Spinal cord (tissue), 10 donors: ENCODE data around the gene PGAP6. TPM values are rescaled to one million over a fixed set of nuclear protein-coding genes. Genes with fewer than 3 reads are reported as not detected.

Experiments
- DNase-seq, 6 donors: peaks; one replicate each; pipeline versions ENCODE4 v3.0.0 to v3.0.0-alpha.2; 2013 to 2015; ENCODE audit warnings: low spot score in 6 of 6, low read depth in 4 of 6
- H3K27ac ChIP-seq: one replicate; pipeline ENCODE4 v1.5.1; 2013; ENCODE audit warnings: low read depth, low read length, control low read depth
- H3K27me3 ChIP-seq: one replicate; pipeline ENCODE4 v1.6.1; 2013; ENCODE audit warnings: low read length; ENCODE audit not compliant: control insufficient read depth, insufficient read depth
- H3K36me3 ChIP-seq: one replicate; pipeline ENCODE4 v1.6.1; 2013; ENCODE audit warnings: low read length; ENCODE audit not compliant: control insufficient read depth, insufficient read depth
- H3K4me1 ChIP-seq: one replicate; pipeline ENCODE4 v1.6.1; 2013; ENCODE audit warnings: low read length; ENCODE audit not compliant: control insufficient read depth, insufficient read depth
- H3K4me3 ChIP-seq: one replicate; pipeline ENCODE4 v1.5.1; 2013; ENCODE audit warnings: low read depth, low read length, control low read depth
- H3K9me3 ChIP-seq: one replicate; pipeline ENCODE4 v1.6.1; 2013; ENCODE audit warnings: low read length; ENCODE audit not compliant: control insufficient read depth, insufficient read depth
- whole genome bisulfite sequencing: methylation state at CpG from one replicate; pipeline ENCODE4 v1.1.5; 2013; ENCODE audit warnings: missing lambda C conversion rate; ENCODE audit not compliant: insufficient coverage; 5-methylcytosine and 5-hydroxymethylcytosine counted together
- polyA plus RNA-seq, 2 donors: library from polyadenylated mRNA; unstranded; fragments of 120-200 nt; gene quantifications; one replicate each; pipeline ENCODE4 v1.2.1, GENCODE V29; 2013; ENCODE audit not compliant: insufficient read length in 2 of 2
- total RNA-seq, 2 donors: library from RNA; depleted of rRNA in 1 of 2; stranded (reverse); fragments of 120-200 nt in 1 of 2; fragments of >200 nt in 1 of 2; gene quantifications; one replicate each; pipeline versions ENCODE4 v1.2.3 to v1.2.4, GENCODE V29; 2013 to 2014
- donor health status: healthy.

Gene PGAP6
- total and polyA plus RNA-seq, 4 donors = 17.3 to 70.3 (median 46.2) TPM

DNA sequence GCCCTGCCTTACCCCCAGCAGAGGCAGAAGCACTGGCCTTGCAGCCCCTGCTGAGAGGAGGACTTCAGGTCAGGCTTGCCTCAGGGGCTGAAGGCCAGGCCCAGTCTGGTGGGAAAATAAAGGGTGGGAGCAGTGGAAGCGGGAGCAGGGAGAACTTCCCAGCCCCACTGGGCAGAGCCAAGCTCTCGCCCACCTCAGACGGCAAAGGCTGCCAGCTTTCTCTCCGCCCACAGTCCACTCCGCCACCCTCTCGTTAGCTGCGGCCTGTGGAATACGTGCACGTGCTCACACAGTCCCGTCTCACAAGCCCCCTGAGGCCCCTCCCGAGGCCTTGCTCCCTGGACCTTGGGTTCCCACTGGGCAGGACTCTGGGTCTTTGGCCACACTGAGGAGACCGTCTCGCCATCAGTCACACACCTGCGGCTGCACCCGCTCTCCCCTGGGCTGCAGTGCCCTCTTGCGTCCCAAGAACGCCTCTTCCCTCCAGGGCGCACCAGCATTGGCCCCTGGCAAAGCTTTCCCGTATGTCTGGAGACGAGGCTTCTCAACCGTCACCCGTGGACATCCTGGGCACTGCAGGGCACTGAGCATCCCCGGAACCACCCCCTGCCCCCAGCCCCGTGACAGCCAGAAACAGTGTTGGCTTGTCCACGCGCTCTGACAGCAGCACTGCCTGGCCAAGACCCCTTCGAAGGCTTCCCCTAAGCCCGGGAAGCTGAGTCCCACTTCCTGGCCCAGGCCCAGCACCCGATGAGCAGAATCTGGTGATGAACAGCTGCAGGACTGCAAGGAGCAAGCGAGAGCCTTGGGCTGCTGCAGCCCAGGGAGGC, 19.7 kb downstream of the PGAP6 start:
- WGBS = 34% methylated on average over 29 of the region's 30 CpGs
- Histone ChIP-seq H3K4me1 (peaks cover 19% of the 10 kb centered on the region), H3K27me3 (peaks cover 2% of the 10 kb centered on the region), H3K4me3 (no peak overlapping the region), H3K9me3 (no peaks in the 10 kb centered on the region), H3K36me3 (peaks cover 13% of the 10 kb centered on the region), H3K27ac (no peak overlapping the region)
- DNase-seq = peak in 2 of 6 donors; percentile 77 to 79

DNA sequence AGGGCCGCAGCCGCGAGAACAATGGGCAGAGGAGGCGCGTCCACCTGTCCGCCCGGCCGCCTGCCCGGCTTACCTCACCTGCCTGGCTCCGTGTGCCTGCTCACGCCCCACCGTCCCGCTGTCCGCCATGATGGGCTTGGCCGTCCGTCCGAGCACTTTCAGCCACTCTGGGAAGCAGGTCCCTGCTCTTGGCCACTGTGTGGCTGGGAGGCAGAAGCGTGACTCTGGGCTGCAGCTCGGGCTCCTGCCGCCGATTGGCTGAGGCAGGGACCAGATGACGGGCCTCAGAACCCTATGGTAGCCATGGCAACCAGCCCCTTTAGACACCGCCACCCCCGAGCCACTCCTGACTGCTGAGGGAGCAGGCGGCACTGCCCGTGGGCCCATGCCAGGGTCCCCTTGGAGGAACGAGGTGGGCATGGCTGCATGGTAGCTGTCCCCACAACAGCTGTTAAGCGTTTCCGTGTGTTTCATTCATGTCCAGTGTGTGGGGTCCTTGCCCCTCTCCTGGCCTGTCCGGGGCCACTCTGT, 20.4 kb downstream of the PGAP6 start:
- Histone ChIP-seq H3K4me3 (no peak overlapping the region), H3K9me3 (no peaks in the 10 kb centered on the region), H3K27ac (no peak overlapping the region), H3K27me3 (peaks cover 2% of the 10 kb centered on the region), H3K4me1 (peaks cover 19% of the 10 kb centered on the region), H3K36me3 (peaks cover 6% of the 10 kb centered on the region)
- peak in 2 of 6 donors; percentile 51 to 55 for DNase-seq
- WGBS = 67% methylated on average over 24 of the region's 30 CpGs

GRCh38 chr16:360698-361336, 21.0 kb downstream of the PGAP6 start:
- DNase-seq = no peak
- Histone ChIP-seq H3K9me3 (no peaks in the 10 kb centered on the region), H3K36me3 (peaks cover under 1% of the 10 kb centered on the region), H3K27me3 (peaks cover 2% of the 10 kb centered on the region), H3K4me1 (peaks cover 19% of the 10 kb centered on the region), H3K27ac (no peak overlapping the region), H3K4me3 (no peak overlapping the region)
- 92% methylated on average over 46 of the region's 47 CpGs for whole genome bisulfite sequencing

DNA sequence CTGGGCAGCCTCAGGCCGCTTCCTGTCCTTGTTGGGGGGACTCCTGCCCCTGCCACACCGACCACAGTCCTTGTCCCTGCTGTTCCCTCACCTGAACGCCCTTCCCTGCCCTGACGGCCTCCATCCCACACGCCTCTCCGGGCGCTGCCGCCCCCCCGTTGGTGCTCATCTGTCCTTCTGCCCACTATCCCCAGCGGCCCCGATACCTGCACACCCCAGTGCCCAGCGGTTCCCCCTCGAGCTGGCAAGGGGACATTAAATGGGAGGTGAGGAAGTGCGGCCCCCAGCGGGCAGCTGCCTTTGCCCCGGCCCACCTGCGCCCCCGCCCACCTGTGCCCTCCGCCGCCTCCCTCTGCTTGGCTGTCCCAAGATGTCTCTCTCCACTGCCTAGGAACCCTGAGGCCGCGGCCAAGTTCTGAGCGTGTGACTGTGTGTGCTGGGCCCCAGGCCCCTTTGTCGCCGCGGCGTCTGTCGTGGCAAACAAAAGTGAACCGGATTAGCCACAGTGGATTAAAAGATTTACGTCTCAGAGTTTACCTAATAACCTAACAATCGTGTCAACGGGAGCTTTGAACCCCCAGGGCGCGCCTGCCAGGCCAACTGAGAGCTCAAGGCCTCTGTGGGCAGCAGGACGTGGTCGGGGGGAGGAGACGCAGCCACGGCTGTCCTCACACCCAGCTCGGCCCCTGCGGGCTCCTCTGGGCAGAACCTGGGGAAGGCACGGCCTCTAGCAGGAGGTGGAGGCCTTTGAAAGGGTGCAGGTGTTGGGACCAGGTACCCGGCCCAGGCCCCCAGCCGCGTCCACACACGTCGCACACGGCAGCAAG, 21.7 kb downstream of the PGAP6 start:
- Histone ChIP-seq H3K27me3 (peaks cover 2% of the 10 kb centered on the region), H3K4me1 (peaks cover 19% of the 10 kb centered on the region), H3K36me3 (no peaks in the 10 kb centered on the region), H3K27ac (no peak overlapping the region), H3K4me3 (no peak overlapping the region), H3K9me3 (no peaks in the 10 kb centered on the region)
- DNase-seq = no peak
- WGBS = 75% methylated on average over 42 of the region's 47 CpGs

GRCh38 chr16:359067-359763, 22.6 kb downstream of the PGAP6 start:
- H3K4me3 ChIP-seq = no peak overlapping the region
- no peak overlapping the region for H3K27ac ChIP-seq
- 80% methylated on average over 18 of the region's 19 CpGs for WGBS
- H3K4me1 ChIP-seq = peaks cover 19% of the 10 kb centered on the region
- no peak for DNase-seq
- H3K36me3 ChIP-seq = peaks cover 5% of the 10 kb centered on the region
- H3K9me3 ChIP-seq = no peaks in the 10 kb centered on the region
- peaks cover 2% of the 10 kb centered on the region for H3K27me3 ChIP-seq

- H3K36me3 ChIP-seq = peaks cover 5% of the 10 kb centered on the region
- H3K9me3 ChIP-seq = no peaks in the 10 kb centered on the region
- no peak for DNase-seq
- WGBS = 72% methylated on average over 9 of the region's 12 CpGs
- no peaks in the 10 kb centered on the region for H3K27me3 ChIP-seq
- H3K27ac ChIP-seq = no peak overlapping the region
- H3K4me3 ChIP-seq = no peak overlapping the region
- peaks cover 13% of the 10 kb centered on the region for H3K4me1 ChIP-seq
Measured at GRCh38 chr16:356741-357140, 25.0 kb downstream of the PGAP6 start.

DNA sequence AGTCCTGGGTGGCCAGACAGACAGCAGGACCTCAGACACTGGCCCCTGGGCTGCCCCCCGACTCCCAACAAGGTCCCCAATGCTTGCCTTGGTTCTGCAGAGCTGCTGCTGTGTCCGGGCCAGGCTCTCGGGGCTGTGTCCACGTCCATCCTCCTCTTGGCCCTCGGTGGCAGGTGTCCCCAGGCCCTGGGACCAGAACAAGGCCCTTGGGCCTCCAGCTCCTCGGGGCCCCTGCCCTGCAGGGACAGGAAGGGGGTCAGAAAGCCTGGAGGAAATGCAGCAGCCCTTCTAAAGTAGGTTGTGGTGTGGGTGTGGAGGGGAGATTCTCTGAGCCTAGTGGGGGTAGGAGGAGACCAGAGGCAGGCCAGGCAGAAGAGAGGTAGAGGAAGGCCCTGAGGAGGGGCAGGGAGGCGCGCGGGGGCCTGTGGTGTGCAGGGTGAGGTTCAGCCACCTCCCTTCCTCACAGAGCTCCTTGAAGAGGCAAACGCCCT, 26.8 kb downstream of the PGAP6 start:
- WGBS = 84% methylated on average over 10 of the region's 10 CpGs
- Histone ChIP-seq H3K9me3 (no peaks in the 10 kb centered on the region), H3K4me3 (no peak overlapping the region), H3K36me3 (peaks cover 14% of the 10 kb centered on the region), H3K27me3 (no peaks in the 10 kb centered on the region), H3K27ac (no peak overlapping the region), H3K4me1 (peaks cover 18% of the 10 kb centered on the region)
- no peak for DNase-seq

GRCh38 chr16:354291-354881, 27.4 kb downstream of the PGAP6 start:
- DNase-seq = no peak
- Histone ChIP-seq H3K4me3 (no peak overlapping the region), H3K4me1 (peaks cover 18% of the 10 kb centered on the region), H3K27me3 (no peaks in the 10 kb centered on the region), H3K27ac (no peak overlapping the region), H3K9me3 (no peaks in the 10 kb centered on the region), H3K36me3 (peaks cover 17% of the 10 kb centered on the region)
- 83% methylated on average over 12 of the region's 12 CpGs for WGBS
